Measurements from ENCODE around the gene PPP1R13L. TPM values are rescaled to one million over a fixed set of nuclear protein-coding genes. Genes with fewer than 3 reads are reported as not detected.

Gene PPP1R13L
- total and polyA plus RNA-seq, 8 donors: 22.8 to 54.4 (median 30.7) TPM

- WGBS, 2 donors: 45 to 59% methylated on average over 3 of the region's 3 CpGs
- Histone ChIP-seq H3K27ac (no peak overlapping the region), H3K4me3 (no peak overlapping the region), H3K9me3 (no peaks in the 10 kb centered on the region), H3K27me3 (no peaks in the 10 kb centered on the region), H3K4me1 (peaks cover 0 to 10% (median 6%) of the 10 kb centered on the region in 3 donors), H3K36me3 (no peaks in the 10 kb centered on the region)
- DNase-seq: peak in 1 of 6 donors; percentile 75
- no peak for ATAC-seq
- no peak for TF ChIP-seq CTCF (IDR thresholded peaks at IDR 0.05)
- intact Hi-C loops (cut with DNase I): no loop called here
- no peak for FAIRE-seq
Measured at GRCh38 chr19:45419895-45420294, 15.0 kb upstream of the PPP1R13L start.

- H3K36me3 ChIP-seq: no peaks in the 10 kb centered on the region
- WGBS, 2 donors: 45 to 57% methylated on average over 4 of the region's 4 CpGs
- intact Hi-C loops (cut with DNase I): no loop called here
- peaks cover 0 to 7% (median 6%) of the 10 kb centered on the region in 3 donors for H3K4me1 ChIP-seq
- no peak for DNase-seq
- H3K9me3 ChIP-seq: no peaks in the 10 kb centered on the region
- no peak overlapping the region for H3K27ac ChIP-seq
- H3K27me3 ChIP-seq: no peaks in the 10 kb centered on the region
- no peak for TF ChIP-seq CTCF (IDR thresholded peaks at IDR 0.05)
- no peak for FAIRE-seq
- H3K4me3 ChIP-seq: no peak overlapping the region
- no peak for ATAC-seq
Measured at GRCh38 chr19:45419396-45419795, 14.5 kb upstream of the PPP1R13L start.

GRCh38 chr19:45418802-45419201, 13.9 kb upstream of the PPP1R13L start:
- H3K9me3 ChIP-seq: no peaks in the 10 kb centered on the region
- H3K36me3 ChIP-seq: peaks cover 0 to 6% (median 0%) of the 10 kb centered on the region in 3 donors
- H3K27ac ChIP-seq: no peak overlapping the region
- no peak for TF ChIP-seq CTCF (IDR thresholded peaks at IDR 0.05)
- FAIRE-seq (no peak), DNase-seq (no peak), ATAC-seq (no peak)
- intact Hi-C loops (cut with DNase I): no loop called here
- H3K4me1 ChIP-seq: peaks cover 0 to 7% (median 6%) of the 10 kb centered on the region in 3 donors
- no peaks in the 10 kb centered on the region for H3K27me3 ChIP-seq
- WGBS, 2 donors: 77 to 85% methylated on average over 9 of the region's 9 CpGs
- no peak overlapping the region for H3K4me3 ChIP-seq

GRCh38 chr19:45417151-45417550, 12.3 kb upstream of the PPP1R13L start:
- WGBS, 2 donors: 82 to 92% methylated on average over 4 of the region's 4 CpGs
- Histone ChIP-seq H3K36me3 (peaks cover 0 to 7% (median 0%) of the 10 kb centered on the region in 3 donors), H3K9me3 (no peaks in the 10 kb centered on the region), H3K4me1 (no peaks in the 10 kb centered on the region), H3K27ac (no peak overlapping the region), H3K4me3 (no peak overlapping the region), H3K27me3 (no peaks in the 10 kb centered on the region)
- intact Hi-C loops (cut with DNase I): no loop called here
- FAIRE-seq (no peak), DNase-seq (no peak), ATAC-seq (no peak)
- TF ChIP-seq CTCF (IDR thresholded peaks at IDR 0.05): no peak

GRCh38 chr19:45414468-45414867, 9.6 kb upstream of the PPP1R13L start:
- no peaks in the 10 kb centered on the region for H3K4me1 ChIP-seq
- intact Hi-C loops (cut with DNase I): no loop called here
- TF ChIP-seq CTCF (IDR thresholded peaks at IDR 0.05): no peak
- H3K9me3 ChIP-seq: no peaks in the 10 kb centered on the region
- ATAC-seq (no peak), DNase-seq (no peak), FAIRE-seq (no peak)
- H3K4me3 ChIP-seq: no peak overlapping the region
- H3K27ac ChIP-seq: no peak overlapping the region
- no peaks in the 10 kb centered on the region for H3K27me3 ChIP-seq
- peaks cover 0 to 7% (median 0%) of the 10 kb centered on the region in 3 donors for H3K36me3 ChIP-seq
- WGBS, 2 donors: 93 to 96% methylated on average over 8 of the region's 8 CpGs
